Immature natural killer cell (primary cell): ENCODE measurements around the gene CTLA4. TPM values are rescaled to one million over a fixed set of nuclear protein-coding genes. Genes with fewer than 3 reads are reported as not detected.

Source experiments
- DNase-seq, 3 donors: peaks; one replicate each; pipeline ENCODE4 v3.0.0; 2022; ENCODE audit warnings: mixed read lengths in 1 of 3
- H3K27ac Mint-ChIP-seq, 6 donors: one replicate each; pipeline ENCODE4 v1.8.0; 2020; ENCODE audit warnings: mixed read lengths in 6 of 6, mild to moderate bottlenecking in 5 of 6, inconsistent platforms in 4 of 6, moderate library complexity in 3 of 6
- H3K27me3 Mint-ChIP-seq, 3 donors: one replicate each; pipeline ENCODE4 v1.8.0; 2020 to 2021; ENCODE audit warnings: low read depth in 3 of 3, mild to moderate bottlenecking in 3 of 3, mixed read lengths in 3 of 3, moderate library complexity in 3 of 3, inconsistent platforms in 1 of 3
- H3K36me3 Mint-ChIP-seq, 3 donors: one replicate each; pipeline ENCODE4 v1.8.0; 2020; ENCODE audit warnings: mixed read lengths in 3 of 3, inconsistent platforms in 2 of 3, mild to moderate bottlenecking in 2 of 3
- H3K4me1 Mint-ChIP-seq, 2 donors: one replicate each; pipeline ENCODE4 v1.8.0; 2020; ENCODE audit warnings: inconsistent platforms in 2 of 2, mild to moderate bottlenecking in 2 of 2, mixed read lengths in 2 of 2, moderate library complexity in 1 of 2
- H3K4me3 Mint-ChIP-seq, 5 donors: one replicate each; pipeline ENCODE4 v1.8.0; 2020; ENCODE audit warnings: mild to moderate bottlenecking in 5 of 5, mixed read lengths in 5 of 5, inconsistent platforms in 3 of 5, moderate library complexity in 3 of 5
- H3K9me3 Mint-ChIP-seq, 6 donors: one replicate each; pipeline ENCODE4 v1.8.0; 2020; ENCODE audit warnings: mild to moderate bottlenecking in 6 of 6, mixed read lengths in 6 of 6, inconsistent platforms in 4 of 6, moderate library complexity in 3 of 6
- polyA plus RNA-seq, 3 donors: library from polyadenylated mRNA; unstranded; fragments of 300-500 nt; fragmentation: Illumina TruSeq; gene quantifications; one replicate each; pipeline ENCODE4 v1.2.3, GENCODE V29; 2021

CTLA4 gene
- polyA plus RNA-seq, 3 donors from 2014 or later, result 1.1 TPM; not detected in 2

DNA sequence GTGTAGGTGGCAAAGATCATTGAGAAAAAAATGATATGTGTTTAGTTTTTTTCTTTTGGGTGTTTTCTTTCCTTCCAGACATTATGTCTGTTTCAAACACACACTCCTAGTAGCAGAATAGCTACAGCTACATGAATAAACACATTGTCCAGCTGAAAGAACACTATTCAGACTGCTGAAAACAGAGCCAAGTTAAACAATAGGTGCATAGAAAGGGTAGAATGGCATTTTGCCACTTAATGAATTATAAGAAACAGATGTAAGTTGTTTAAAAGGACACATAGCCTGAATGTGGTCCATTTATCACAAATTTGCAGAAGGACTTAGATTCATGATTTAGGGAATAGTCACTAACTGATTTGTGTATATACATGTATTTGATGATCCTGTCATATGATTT is 20.1 kb downstream of the CTLA4 start:
- H3K27me3 Mint-ChIP-seq, result peaks cover 0 to 2% (median 0%) of the 10 kb centered on the region in 3 donors
- no peaks in the 10 kb centered on the region for H3K36me3 Mint-ChIP-seq
- DNase-seq, result no peak
- H3K27ac Mint-ChIP-seq, result no peak overlapping the region
- H3K9me3 Mint-ChIP-seq, result no peaks in the 10 kb centered on the region
- no peaks in the 10 kb centered on the region for H3K4me1 Mint-ChIP-seq
- no peak overlapping the region for H3K4me3 Mint-ChIP-seq

DNA sequence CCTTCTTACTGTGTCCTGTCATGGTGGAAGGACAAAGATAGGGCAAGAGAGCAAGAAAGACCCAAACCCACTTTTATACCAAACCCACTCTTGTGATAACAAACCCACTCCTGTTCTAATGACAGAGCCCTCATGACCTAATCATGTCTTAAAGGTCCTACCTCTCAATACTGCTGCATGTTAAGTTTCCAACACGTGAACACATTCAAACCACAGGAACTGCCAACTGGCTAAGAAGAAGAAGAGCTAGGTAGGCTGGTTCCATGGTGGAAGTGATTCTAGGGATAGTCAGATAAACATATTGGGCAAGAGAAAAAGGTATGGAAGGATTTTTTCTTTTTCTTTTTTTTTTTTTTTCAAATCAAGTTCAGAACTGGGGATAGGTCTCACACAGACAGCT is 22.0 kb downstream of the CTLA4 start:
- H3K27me3 Mint-ChIP-seq, result peaks cover 0 to 2% (median 0%) of the 10 kb centered on the region in 3 donors
- DNase-seq, result no peak
- no peaks in the 10 kb centered on the region for H3K4me1 Mint-ChIP-seq
- H3K36me3 Mint-ChIP-seq, result no peaks in the 10 kb centered on the region
- H3K4me3 Mint-ChIP-seq, result no peak overlapping the region
- no peak overlapping the region for H3K27ac Mint-ChIP-seq
- peaks cover 0 to 2% (median 0%) of the 10 kb centered on the region in 6 donors for H3K9me3 Mint-ChIP-seq

DNA sequence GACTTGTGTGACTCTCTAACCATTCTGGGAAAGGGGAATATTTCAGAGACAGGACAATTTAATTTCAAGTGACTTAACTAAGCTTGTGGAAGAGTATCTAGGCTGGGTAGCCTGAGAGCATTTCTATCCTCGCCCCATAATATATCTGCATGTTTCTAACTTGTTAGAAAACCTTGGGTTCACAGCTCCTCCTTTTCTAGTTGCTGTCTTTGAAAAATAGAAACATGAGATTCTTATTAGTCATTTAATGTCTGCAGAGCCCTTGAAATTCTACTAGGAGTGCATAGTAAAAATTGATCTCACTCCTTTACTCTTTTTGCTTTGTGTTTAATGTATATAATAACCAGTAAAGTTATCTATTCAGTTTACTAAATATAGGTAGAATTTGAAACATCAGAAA is 22.4 kb downstream of the CTLA4 start:
- DNase-seq, result no peak
- no peaks in the 10 kb centered on the region for H3K4me1 Mint-ChIP-seq
- no peak overlapping the region for H3K27ac Mint-ChIP-seq
- no peaks in the 10 kb centered on the region for H3K36me3 Mint-ChIP-seq
- H3K9me3 Mint-ChIP-seq, result peaks cover 0 to 2% (median 0%) of the 10 kb centered on the region in 6 donors
- H3K27me3 Mint-ChIP-seq, result peaks cover 0 to 2% (median 0%) of the 10 kb centered on the region in 3 donors
- H3K4me3 Mint-ChIP-seq, result no peak overlapping the region

DNA sequence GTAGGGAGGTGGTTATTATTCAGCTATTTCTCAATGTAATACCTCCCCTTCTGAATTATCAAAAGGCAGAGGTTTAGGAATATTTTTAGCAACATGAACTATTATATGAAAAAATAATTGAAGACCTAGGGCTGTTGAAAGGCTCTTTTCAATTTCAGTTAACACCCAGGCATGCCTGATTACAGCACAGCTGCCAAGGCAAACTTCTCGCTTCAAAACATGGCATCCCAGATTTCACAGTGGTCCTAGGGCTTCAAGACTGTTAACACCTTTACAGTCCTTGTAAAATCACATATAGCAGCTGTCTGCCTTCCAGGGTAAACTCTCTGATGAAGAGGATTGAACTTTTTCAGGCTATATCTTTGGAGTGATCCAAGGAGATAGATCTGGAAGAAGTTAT is 23.2 kb downstream of the CTLA4 start:
- Mint-ChIP-seq H3K9me3 (peaks cover 0 to 2% (median 0%) of the 10 kb centered on the region in 6 donors), H3K27me3 (peaks cover 0 to 2% (median under 1%) of the 10 kb centered on the region in 3 donors), H3K27ac (no peak overlapping the region), H3K4me3 (no peak overlapping the region), H3K36me3 (no peaks in the 10 kb centered on the region), H3K4me1 (no peaks in the 10 kb centered on the region)
- DNase-seq, result no peak

DNA sequence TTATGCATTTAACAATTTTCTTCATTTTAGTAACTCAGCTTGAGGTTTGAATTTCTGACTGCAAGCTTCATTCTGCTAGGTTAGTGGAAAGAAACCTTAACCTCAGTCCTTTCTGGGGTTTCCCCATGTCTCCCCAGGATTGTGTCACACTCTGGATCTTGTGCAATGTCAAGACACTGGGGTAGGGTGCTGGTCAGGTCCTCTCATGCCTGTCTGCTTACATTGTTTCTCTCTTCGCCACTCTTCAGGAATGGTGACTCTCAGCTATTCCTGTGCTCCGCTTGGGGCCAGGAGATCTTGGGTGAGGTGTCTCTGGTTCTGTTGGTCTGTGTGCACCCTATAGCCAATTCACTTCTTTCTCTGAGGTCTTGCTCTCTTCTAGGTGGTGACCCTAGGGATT is 23.9 kb downstream of the CTLA4 start:
- Mint-ChIP-seq H3K27me3 (peaks cover 0 to 4% (median 2%) of the 10 kb centered on the region in 3 donors), H3K4me3 (no peak overlapping the region), H3K4me1 (no peaks in the 10 kb centered on the region), H3K27ac (no peak overlapping the region), H3K36me3 (no peaks in the 10 kb centered on the region), H3K9me3 (peaks cover 0 to 2% (median 0%) of the 10 kb centered on the region in 6 donors)
- no peak for DNase-seq

DNA sequence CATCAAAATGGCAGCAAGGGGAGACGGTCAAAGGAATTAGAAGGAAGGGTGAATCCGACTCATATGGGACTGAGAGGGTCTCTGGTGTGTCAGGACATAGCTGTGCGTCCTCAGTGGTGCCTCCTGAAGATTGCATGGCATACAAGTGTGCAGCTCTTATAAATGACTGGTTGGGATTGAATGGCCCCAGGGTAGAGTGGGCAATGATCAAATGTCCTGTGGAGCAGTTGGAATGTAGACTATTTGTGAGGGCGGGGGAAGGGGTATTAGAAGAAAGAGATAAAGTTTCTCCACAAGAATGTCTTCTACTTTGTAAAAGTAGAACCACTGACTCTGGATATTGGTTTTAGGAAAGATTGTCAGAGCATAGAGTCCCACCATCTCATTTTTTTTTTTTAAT is 24.6 kb downstream of the CTLA4 start:
- Mint-ChIP-seq H3K4me3 (no peak overlapping the region), H3K9me3 (peaks cover 0 to 2% (median 0%) of the 10 kb centered on the region in 6 donors), H3K4me1 (no peaks in the 10 kb centered on the region), H3K36me3 (no peaks in the 10 kb centered on the region), H3K27ac (no peak overlapping the region), H3K27me3 (peaks cover 0 to 6% (median 2%) of the 10 kb centered on the region in 3 donors)
- no peak for DNase-seq

DNA sequence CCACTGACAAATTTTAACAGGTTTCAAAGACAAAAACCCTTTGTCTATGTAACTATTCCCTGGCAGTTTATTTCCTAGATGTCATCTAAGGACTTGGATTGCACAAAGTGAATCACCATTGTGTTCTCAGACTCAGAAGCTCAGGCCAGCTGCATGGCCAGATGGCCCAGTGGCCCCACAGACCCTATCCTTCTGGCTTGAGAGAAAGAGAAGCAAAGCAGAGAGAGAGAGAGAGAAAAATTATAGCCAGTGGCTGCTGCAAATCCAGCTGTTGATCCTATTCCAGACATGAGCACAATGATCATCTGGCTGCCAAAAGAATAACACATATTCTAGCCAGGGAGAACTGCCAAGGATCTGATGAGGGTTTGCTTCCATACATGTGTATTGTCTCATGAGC is 25.8 kb downstream of the CTLA4 start:
- H3K27ac Mint-ChIP-seq, result no peak overlapping the region
- H3K4me3 Mint-ChIP-seq, result no peak overlapping the region
- no peak for DNase-seq
- H3K4me1 Mint-ChIP-seq, result no peaks in the 10 kb centered on the region
- peaks cover 0 to 2% (median 0%) of the 10 kb centered on the region in 6 donors for H3K9me3 Mint-ChIP-seq
- no peaks in the 10 kb centered on the region for H3K36me3 Mint-ChIP-seq
- peaks cover 0 to 6% (median 2%) of the 10 kb centered on the region in 3 donors for H3K27me3 Mint-ChIP-seq

DNA sequence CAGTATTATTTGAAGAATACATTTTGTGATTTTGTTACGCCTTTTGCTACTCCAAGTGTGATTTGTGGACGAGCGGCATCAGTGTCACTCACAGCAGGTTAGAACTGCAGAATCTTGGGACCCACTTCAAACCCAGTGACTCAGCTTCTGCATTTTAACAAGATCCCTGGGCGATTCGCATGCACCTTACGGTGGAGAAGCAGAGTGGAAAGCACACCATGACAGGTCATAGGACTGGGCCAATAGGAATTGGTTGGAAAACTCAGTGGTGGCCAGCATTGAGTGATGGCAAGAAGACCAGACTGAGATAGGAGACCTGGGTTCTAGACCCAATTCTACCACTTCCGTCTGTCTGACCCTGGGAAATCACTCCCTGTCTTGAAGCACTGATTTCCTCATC is 26.3 kb downstream of the CTLA4 start:
- H3K4me1 Mint-ChIP-seq, result no peaks in the 10 kb centered on the region
- DNase-seq, result no peak
- H3K9me3 Mint-ChIP-seq, result peaks cover 0 to 2% (median 0%) of the 10 kb centered on the region in 6 donors
- H3K4me3 Mint-ChIP-seq, result no peak overlapping the region
- no peak overlapping the region for H3K27ac Mint-ChIP-seq
- H3K36me3 Mint-ChIP-seq, result no peaks in the 10 kb centered on the region
- peaks cover 0 to 6% (median 2%) of the 10 kb centered on the region in 3 donors for H3K27me3 Mint-ChIP-seq

DNA sequence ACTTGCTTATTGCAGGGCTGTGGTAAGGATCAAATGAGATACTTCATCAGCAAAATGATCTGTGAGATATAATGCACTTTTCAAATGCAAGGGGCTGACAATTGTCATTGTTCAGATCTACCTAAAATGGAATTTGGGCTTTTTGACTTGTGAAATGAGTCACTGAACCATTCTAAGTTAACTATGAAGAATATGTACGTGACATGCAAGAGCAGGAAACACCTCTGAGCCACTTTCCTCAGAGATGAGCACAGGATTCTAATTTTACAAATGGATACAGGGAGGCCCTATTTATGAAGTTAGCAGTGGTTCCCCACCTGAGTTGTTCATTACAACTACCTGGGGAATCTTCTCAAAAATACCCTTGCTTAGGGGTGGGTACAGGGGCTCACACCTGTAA is 26.7 kb downstream of the CTLA4 start:
- Mint-ChIP-seq H3K4me3 (no peak overlapping the region), H3K27me3 (peaks cover 1 to 6% (median 2%) of the 10 kb centered on the region in 3 donors), H3K9me3 (peaks cover 0 to 5% (median 0%) of the 10 kb centered on the region in 6 donors), H3K4me1 (no peaks in the 10 kb centered on the region), H3K36me3 (no peaks in the 10 kb centered on the region), H3K27ac (no peak overlapping the region)
- no peak for DNase-seq

DNA sequence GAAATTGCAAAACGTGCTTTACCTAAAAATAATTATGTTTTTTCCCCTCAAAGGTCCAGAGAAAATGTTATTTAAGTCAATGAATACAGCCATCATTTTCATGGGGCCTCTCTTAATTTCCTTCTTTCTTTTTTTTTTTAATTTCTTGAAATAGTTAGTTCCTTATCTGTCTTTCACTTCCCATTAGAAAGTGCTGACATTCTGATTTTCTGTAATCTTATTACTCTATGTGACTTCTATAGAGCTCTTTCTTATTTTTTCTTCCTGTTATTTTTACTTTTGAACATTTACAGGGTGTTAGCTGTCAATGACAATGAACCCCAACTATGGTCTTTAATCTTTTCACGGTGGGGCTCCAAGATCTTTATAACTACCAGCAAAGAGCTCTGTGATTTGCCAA is 30.0 kb downstream of the CTLA4 start:
- Mint-ChIP-seq H3K27ac (no peak overlapping the region), H3K27me3 (peaks cover 4 to 6% (median 5%) of the 10 kb centered on the region in 3 donors), H3K4me3 (no peak overlapping the region), H3K9me3 (peaks cover 12 to 21% (median 15%) of the 10 kb centered on the region in 6 donors), H3K36me3 (peaks cover 4 to 10% (median 7%) of the 10 kb centered on the region in 3 donors), H3K4me1 (no peaks in the 10 kb centered on the region)
- no peak for DNase-seq

DNA sequence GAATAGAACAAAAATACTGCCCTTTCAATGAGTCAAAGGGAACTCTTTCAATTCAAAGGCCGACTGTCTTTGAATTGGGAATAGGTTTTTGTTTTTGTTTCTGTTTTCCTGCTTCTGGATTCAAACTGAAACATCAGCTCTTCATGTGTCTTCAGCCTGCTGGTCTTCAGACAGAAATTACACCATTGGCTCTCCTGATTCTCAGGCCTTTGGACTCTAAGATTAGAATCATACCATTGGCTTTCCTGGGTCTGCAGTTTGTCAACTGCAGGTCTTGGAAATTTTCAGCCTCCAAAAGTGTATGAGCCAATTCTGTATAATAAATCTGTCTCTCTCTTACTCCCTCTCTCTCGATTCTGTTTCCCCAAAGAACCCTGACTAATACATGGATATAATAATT is 31.1 kb downstream of the CTLA4 start:
- peaks cover 2 to 6% (median 5%) of the 10 kb centered on the region in 3 donors for H3K27me3 Mint-ChIP-seq
- no peak overlapping the region for H3K27ac Mint-ChIP-seq
- H3K9me3 Mint-ChIP-seq, result peaks cover 12 to 23% (median 17%) of the 10 kb centered on the region in 6 donors
- no peaks in the 10 kb centered on the region for H3K4me1 Mint-ChIP-seq
- DNase-seq, result no peak
- H3K4me3 Mint-ChIP-seq, result no peak overlapping the region
- H3K36me3 Mint-ChIP-seq, result peaks cover 4 to 10% (median 7%) of the 10 kb centered on the region in 3 donors

DNA sequence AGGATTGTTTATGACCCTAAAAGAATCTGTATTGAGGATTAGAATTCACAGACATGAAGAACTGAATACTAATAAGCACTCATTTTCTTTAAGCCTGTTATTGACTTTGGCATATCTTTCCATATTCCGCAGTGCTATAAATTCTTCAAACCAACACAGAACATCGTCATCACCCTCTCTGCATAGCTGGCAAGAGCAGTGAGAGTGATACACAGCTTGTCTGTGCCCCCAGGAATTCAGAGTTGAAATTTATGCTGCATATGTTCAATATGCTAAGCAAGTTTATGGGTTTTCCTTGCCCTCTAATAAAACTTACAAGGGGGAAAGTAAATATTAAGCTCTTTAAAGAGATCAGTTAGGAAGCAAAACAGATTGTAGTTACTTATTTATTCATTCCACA is 32.7 kb downstream of the CTLA4 start:
- Mint-ChIP-seq H3K36me3 (peaks cover 4 to 10% (median 7%) of the 10 kb centered on the region in 3 donors), H3K4me3 (no peak overlapping the region), H3K27ac (no peak overlapping the region), H3K4me1 (no peaks in the 10 kb centered on the region), H3K9me3 (peaks cover 12 to 23% (median 16%) of the 10 kb centered on the region in 6 donors), H3K27me3 (peaks cover 2 to 6% (median 5%) of the 10 kb centered on the region in 3 donors)
- no peak for DNase-seq

DNA sequence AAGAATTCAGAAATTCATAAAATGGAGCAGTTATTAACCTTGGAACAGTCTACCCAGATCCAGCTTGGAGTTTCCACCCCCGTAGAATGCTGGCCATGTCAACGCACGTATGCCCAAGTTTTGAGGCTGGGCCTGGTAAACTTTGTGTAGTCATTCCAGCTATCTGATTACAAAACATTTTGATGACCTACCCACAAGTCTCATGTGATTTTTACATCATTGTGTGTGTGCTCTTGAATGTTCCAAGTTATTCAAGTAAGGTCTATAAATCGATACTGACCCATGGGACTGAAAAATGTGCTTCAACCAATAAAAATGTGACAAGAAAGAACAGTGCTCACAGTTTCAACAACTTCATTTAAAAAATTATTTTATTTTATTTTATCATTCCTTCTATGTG is 36.5 kb downstream of the CTLA4 start:
- no peak overlapping the region for H3K4me3 Mint-ChIP-seq
- no peaks in the 10 kb centered on the region for H3K4me1 Mint-ChIP-seq
- no peak overlapping the region for H3K27ac Mint-ChIP-seq
- H3K9me3 Mint-ChIP-seq, result peaks cover 12 to 23% (median 16%) of the 10 kb centered on the region in 6 donors
- H3K27me3 Mint-ChIP-seq, result peaks cover 0 to 5% (median 4%) of the 10 kb centered on the region in 3 donors
- peaks cover 4 to 10% (median 7%) of the 10 kb centered on the region in 3 donors for H3K36me3 Mint-ChIP-seq
- no peak for DNase-seq

DNA sequence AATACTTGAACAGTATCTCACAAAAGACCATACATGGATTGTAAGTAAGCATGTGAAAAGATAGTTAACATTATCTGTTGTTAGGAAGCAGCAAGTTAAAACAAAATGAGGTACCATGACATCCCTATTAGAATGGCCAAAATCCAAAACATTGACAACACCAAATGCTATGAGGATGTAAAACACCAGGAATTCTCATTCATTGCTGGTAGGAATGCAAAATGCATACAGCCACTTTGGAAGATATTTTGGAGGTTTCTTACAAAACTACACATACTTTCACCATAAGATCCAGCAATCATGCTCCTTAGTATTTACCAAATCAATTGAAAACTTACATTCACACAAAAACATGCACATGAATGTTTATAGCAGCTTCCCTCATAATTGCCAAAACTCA is 38.1 kb downstream of the CTLA4 start:
- H3K27ac Mint-ChIP-seq, result no peak overlapping the region

More for the DNA sequence above, 38.1 kb downstream of the CTLA4 start:
- H3K27me3 Mint-ChIP-seq, result peaks cover 0 to 4% (median 3%) of the 10 kb centered on the region in 3 donors
- DNase-seq, result no peak
- H3K9me3 Mint-ChIP-seq, result peaks cover 11 to 20% (median 14%) of the 10 kb centered on the region in 6 donors
- peaks cover 2 to 10% (median 7%) of the 10 kb centered on the region in 3 donors for H3K36me3 Mint-ChIP-seq
- H3K4me3 Mint-ChIP-seq, result no peak overlapping the region
- H3K4me1 Mint-ChIP-seq, result no peaks in the 10 kb centered on the region
